HG03175 (cell line): Measurements from ENCODE around the gene SCYGR4.
"Not testable (repeated sequence)": the region's sequence is repeated elsewhere in the genome, so short reads cannot be mapped to it uniquely, and the experiment has no call there.

Experiments
- ATAC-seq: cut with Tn5 transposase; IDR thresholded peaks from one replicate; pipeline ENCODE4 v1.9.1; 2021; ENCODE audit warnings: mild to moderate bottlenecking, moderate library complexity; ENCODE audit not compliant: unreplicated experiment

The SCYGR4 gene

DNA sequence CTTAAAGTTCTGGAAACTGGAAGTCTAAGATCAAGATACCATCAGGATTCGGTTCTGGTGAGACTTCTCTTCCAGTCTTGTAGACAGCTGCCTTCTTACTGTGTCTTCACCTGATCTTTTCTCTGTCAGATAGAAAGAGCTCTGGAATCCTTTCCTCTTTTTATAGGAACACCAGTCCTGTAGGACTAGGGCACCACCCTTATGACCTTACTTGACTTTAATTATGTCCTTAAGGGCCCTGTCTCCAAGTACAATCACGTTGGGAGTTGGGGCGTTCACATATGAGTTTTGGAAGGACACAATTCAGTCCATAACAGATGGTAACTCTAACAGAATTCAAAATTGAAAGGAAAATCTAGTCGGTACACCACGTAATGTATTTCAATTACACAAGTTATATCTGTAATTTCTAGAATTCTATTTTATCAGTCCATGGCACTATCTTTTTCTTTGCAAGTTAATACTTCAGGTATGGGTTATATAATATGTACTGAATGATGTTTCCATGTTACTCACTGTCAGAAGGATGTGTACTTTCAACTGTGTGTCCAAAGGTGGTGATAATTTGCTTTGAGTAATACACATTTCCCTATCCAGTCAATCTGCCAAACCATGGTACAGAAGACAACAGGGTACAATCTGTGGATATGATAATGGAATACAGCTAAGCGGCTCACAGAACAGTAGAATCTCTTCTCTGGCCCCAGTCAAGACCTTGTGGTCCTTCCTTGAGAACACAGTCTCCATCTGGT lies 48.1 kb downstream of the SCYGR4 start:
- no peak for ATAC-seq

DNA sequence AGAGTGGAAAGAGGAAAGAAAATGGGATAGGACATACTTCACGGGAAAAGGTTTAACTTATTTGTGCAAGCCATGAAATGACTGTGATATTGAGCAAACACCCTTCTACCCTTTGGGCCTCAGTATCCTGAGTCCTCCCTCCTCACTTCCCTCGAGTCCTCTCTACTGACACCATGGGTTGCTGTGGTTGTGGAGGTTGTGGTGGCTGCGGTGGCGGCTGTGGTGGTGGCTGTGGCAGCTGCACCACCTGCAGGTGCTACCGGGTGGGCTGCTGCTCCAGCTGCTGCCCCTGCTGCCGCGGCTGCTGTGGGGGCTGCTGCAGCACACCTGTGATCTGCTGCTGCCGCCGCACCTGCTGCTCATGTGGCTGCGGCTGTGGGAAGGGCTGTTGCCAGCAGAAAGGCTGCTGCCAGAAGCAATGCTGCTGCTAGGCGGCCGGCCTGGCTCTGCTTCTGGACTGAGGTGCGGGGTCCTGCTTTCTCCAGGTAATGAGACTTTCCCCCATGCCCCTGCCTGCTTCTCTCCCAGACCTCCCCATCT lies 49.4 kb downstream of the SCYGR4 start, which contains the start of gene SCYGR5:
Gene SCYGR5, plus strand, starts transcription at position 174 of the 540 bp plus-strand sequence. Its CDS starts 0 bp downstream, at position 174.
- not testable (repeated sequence) for ATAC-seq
